22Rv1 (cell line): ENCODE results near the gene VPS13D.

Source experiments
- CTCF ChIP-seq: fragments of 450-650 bp; IDR thresholded peaks from 2 replicates; pipeline ENCODE4 v1.5.1; 2017; ENCODE audit warnings: mild to moderate bottlenecking
- ZFX ChIP-seq: fragments of 450-650 bp; IDR thresholded peaks from 2 replicates; pipeline ENCODE4 v1.6.1; 2017; ENCODE audit warnings: antibody characterized with exemption, borderline replicate concordance

GRCh38 chr1:12548973-12549459, 319.2 kb downstream of the VPS13D start:
- TF ChIP-seq CTCF (no peak), ZFX (no peak)
